Loucy (cell line): ENCODE data around the gene RPTOR.

ENCODE experiments used
- H2AFZ ChIP-seq: fragments of 200-600 bp; sonication (generic); 2 replicates; pipeline ENCODE4 v1.6.0; 2016; ENCODE audit warnings: antibody characterized with exemption, mild to moderate bottlenecking, low read length, moderate library complexity
- H3F3A ChIP-seq: fragments of 200-600 bp; 2 replicates; pipeline ENCODE4 v1.6.0; 2016; ENCODE audit warnings: antibody characterized with exemption, low read depth, mild to moderate bottlenecking
- H3K27me3 ChIP-seq: fragments of 200-600 bp; sonication (generic); 2 replicates; pipeline ENCODE4 v1.6.1; 2014; ENCODE audit warnings: low read length, mild to moderate bottlenecking; ENCODE audit not compliant: insufficient read depth, poor library complexity, severe bottlenecking
- H3K36me3 ChIP-seq: fragments of 200-600 bp; sonication (generic); 2 replicates; pipeline ENCODE4 v1.6.1; 2016; ENCODE audit warnings: low read length; ENCODE audit not compliant: insufficient read depth
- H3K4me1 ChIP-seq: fragments of 200-600 bp; sonication (generic); 2 replicates; pipeline ENCODE4 v1.5.1; 2014; ENCODE audit warnings: low read length, mild to moderate bottlenecking; ENCODE audit not compliant: insufficient read depth, poor library complexity, severe bottlenecking
- H3K4me2 ChIP-seq: fragments of 200-600 bp; sonication (generic); 2 replicates; pipeline ENCODE4 v1.6.0; 2014; ENCODE audit warnings: antibody characterized with exemption, low read length, low read depth, mild to moderate bottlenecking; ENCODE audit not compliant: poor library complexity, severe bottlenecking
- H3K4me3 ChIP-seq: fragments of 200-600 bp; sonication (generic); 2 replicates; pipeline ENCODE4 v1.5.1; 2014; ENCODE audit warnings: low read length, mild to moderate bottlenecking, mixed read lengths; ENCODE audit not compliant: poor library complexity, severe bottlenecking
- H3K79me2 ChIP-seq: fragments of 200-600 bp; sonication (generic); 2 replicates; pipeline ENCODE4 v1.6.1; 2014; ENCODE audit warnings: low read length; ENCODE audit not compliant: insufficient read depth
- H3K9ac ChIP-seq: fragments of 200-600 bp; sonication (generic); 2 replicates; pipeline ENCODE4 v1.6.0; 2014; ENCODE audit warnings: mild to moderate bottlenecking, low read depth, low read length, moderate library complexity; ENCODE audit not compliant: poor library complexity, severe bottlenecking
- H3K9me2 ChIP-seq: fragments of 200-600 bp; sonication (generic); replicated peaks from 2 replicates; pipeline ENCODE4 v1.6.1; 2016; ENCODE audit warnings: low read depth, low read length, mixed read lengths
- H3K9me3 ChIP-seq: fragments of 200-600 bp; sonication (generic); 2 replicates; pipeline ENCODE4 v1.6.1; 2014; ENCODE audit warnings: mild to moderate bottlenecking, antibody characterized with exemption, low read length, low read depth; ENCODE audit not compliant: insufficient read depth
- H4K20me1 ChIP-seq: fragments of 200-600 bp; sonication (generic); 2 replicates; pipeline ENCODE4 v1.6.0; 2014; ENCODE audit warnings: antibody characterized with exemption, low read length, mild to moderate bottlenecking; ENCODE audit not compliant: insufficient read depth, poor library complexity, severe bottlenecking
- CTCF ChIP-seq: fragments of 200-600 bp; sonication (generic); conservative IDR thresholded peaks from 2 replicates; pipeline ENCODE4 v1.5.1; 2014; ENCODE audit warnings: mild to moderate bottlenecking, antibody characterized with exemption, low read length
- EZH2phosphoT487 ChIP-seq: fragments of 200-600 bp; IDR thresholded peaks from 2 replicates; pipeline ENCODE4 v1.6.1; 2018; ENCODE audit warnings: antibody characterized with exemption, mild to moderate bottlenecking, moderate library complexity, borderline replicate concordance

The RPTOR gene

DNA sequence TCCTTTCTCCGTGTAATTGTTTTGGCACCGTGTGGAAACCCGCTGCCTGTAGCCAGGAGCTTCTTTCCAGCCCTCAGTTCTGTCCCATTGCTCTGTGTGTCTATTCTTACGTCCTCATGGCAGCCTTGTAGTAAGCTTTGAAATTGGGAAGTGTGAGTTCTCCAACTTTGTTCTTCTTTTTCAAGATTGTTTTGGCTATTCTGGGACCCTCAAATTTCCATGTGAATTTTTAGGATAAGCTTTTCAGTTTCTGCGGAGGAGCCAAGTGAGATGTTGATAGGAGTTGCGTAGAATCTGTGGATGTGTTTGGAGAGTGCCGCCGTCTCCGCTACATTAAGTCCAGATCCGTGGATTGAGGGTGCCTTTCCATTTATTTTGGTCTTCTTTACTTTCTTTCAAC lies 462.3 kb downstream of the RPTOR start:
- Histone ChIP-seq H3K9me2 (no peaks in the 10 kb centered on the region), H4K20me1 (no peaks in the 10 kb centered on the region), H3K4me2 (no peak overlapping the region), H3F3A (no peaks in the 10 kb centered on the region), H3K4me1 (no peaks in the 10 kb centered on the region), H3K27me3 (no peaks in the 10 kb centered on the region), H2AFZ (no peak overlapping the region), H3K79me2 (no peaks in the 10 kb centered on the region), H3K9me3 (no peaks in the 10 kb centered on the region; the same call in 1 of the 2 replicates), H3K36me3 (no peaks in the 10 kb centered on the region), H3K4me3 (no peak overlapping the region), H3K9ac (no peak overlapping the region)
- TF ChIP-seq EZH2phosphoT487 (no peak), CTCF (no peak)

GRCh38 chr17:81008140-81008539 lies 463.5 kb downstream of the RPTOR start:
- no peaks in the 10 kb centered on the region for H3K27me3 ChIP-seq
- H3K9me3 ChIP-seq, result no peaks in the 10 kb centered on the region; the same call in 1 of the 2 replicates
- H3K9me2 ChIP-seq, result no peaks in the 10 kb centered on the region
- H3K9ac ChIP-seq, result no peak overlapping the region
- H3K4me2 ChIP-seq, result no peak overlapping the region
- TF ChIP-seq EZH2phosphoT487 (no peak), CTCF (no peak)
- no peaks in the 10 kb centered on the region for H3K36me3 ChIP-seq
- H3K4me3 ChIP-seq, result no peak overlapping the region
- no peaks in the 10 kb centered on the region for H3F3A ChIP-seq
- no peaks in the 10 kb centered on the region for H4K20me1 ChIP-seq
- H3K4me1 ChIP-seq, result no peaks in the 10 kb centered on the region
- H2AFZ ChIP-seq, result no peak overlapping the region
- H3K79me2 ChIP-seq, result no peaks in the 10 kb centered on the region

DNA sequence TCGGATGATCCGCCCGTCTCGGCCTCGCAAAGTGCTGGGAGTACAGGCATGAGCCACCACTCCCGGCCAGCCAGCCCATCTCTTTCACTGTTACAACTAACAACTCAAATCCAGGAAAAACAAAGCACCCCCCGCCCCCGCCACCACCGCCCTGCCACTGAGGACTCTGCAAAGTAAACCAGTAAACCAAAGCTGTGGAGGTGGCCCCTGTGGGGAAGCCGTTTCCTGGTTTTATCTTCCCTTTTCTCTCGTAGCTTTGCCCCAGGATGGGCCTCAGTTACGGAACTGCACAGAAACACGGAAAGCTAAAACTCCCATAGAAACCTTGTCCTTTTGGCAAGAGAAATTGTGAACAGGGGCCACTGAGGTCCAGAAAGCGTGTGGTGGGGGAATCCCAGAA lies 464.5 kb downstream of the RPTOR start:
- Histone ChIP-seq H3K9ac (no peak overlapping the region), H3K27me3 (no peaks in the 10 kb centered on the region), H3K36me3 (no peaks in the 10 kb centered on the region), H3K9me3 (no peaks in the 10 kb centered on the region; the same call in 1 of the 2 replicates), H3K9me2 (no peaks in the 10 kb centered on the region), H2AFZ (no peak overlapping the region), H3K79me2 (no peaks in the 10 kb centered on the region), H4K20me1 (no peaks in the 10 kb centered on the region), H3F3A (no peaks in the 10 kb centered on the region), H3K4me1 (no peaks in the 10 kb centered on the region), H3K4me3 (no peak overlapping the region), H3K4me2 (no peak overlapping the region)
- TF ChIP-seq EZH2phosphoT487, result no peak

GRCh38 chr17:81010935-81011334 lies 466.3 kb downstream of the RPTOR start:
- H3K9me3 ChIP-seq, result no peaks in the 10 kb centered on the region; the same call in 1 of the 2 replicates
- H3K4me3 ChIP-seq, result no peak overlapping the region
- H3K9ac ChIP-seq, result no peak overlapping the region
- H2AFZ ChIP-seq, result no peak overlapping the region
- no peak overlapping the region for H3K4me2 ChIP-seq
- H4K20me1 ChIP-seq, result no peaks in the 10 kb centered on the region
- H3K79me2 ChIP-seq, result no peaks in the 10 kb centered on the region
- H3K36me3 ChIP-seq, result no peaks in the 10 kb centered on the region
- H3K9me2 ChIP-seq, result no peaks in the 10 kb centered on the region
- no peaks in the 10 kb centered on the region for H3F3A ChIP-seq
- H3K4me1 ChIP-seq, result no peaks in the 10 kb centered on the region
- TF ChIP-seq CTCF (no peak), EZH2phosphoT487 (no peak)
- no peaks in the 10 kb centered on the region for H3K27me3 ChIP-seq
